HG03442 (cell line): ENCODE data around the gene KRT36.

Source experiments
- ATAC-seq: cut with Tn5 transposase; IDR thresholded peaks from one replicate; pipeline ENCODE4 v1.9.1; 2021; ENCODE audit warnings: mild to moderate bottlenecking, moderate library complexity; ENCODE audit not compliant: unreplicated experiment

KRT36 gene

DNA sequence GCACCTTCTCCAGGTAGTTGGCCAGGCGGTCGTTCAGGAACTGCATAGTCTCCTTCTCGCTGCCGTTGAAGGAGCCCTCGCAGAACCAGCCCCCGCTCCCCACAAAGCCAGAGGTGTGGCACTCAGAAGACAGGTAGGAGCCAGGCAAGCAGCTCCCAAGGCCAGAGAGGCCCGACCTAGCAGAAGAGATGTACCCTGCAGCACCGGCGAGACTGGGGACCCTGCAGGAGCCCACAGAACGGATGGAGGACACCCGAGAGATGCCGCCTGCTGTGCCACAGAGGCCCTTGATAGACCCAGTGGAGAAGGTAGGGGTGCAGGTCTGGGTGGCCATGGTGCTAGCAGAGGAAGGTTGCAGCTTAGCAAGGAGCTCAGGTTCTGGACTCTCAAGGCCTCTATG, at the start of gene KRT36:
KRT36 (minus strand) TSS at position 380 of the 400 bp plus-strand sequence; CDS start at position 334, 46 bp downstream.
- no peak for ATAC-seq

DNA sequence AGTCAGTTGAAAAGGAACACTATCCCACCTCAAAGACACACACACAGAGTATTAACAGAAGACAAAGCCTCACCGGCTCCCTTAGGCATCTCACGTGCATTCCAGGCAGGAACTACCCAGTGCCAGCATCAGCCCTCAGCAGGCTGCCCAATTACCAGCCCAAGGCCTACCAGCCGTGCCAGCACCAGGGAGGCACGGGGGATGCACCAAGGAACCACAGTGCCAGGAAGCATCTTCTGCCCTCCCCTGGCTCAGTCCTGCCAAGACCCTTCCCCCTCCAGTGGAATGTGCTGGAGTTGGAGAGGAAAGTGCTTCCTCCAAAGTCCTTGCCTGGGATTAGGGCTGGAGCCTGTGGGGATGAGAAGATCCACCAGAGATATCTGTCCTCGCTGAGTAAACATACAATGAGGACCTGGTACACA, 49.4 kb upstream of the KRT36 start:
- ATAC-seq: no peak

DNA sequence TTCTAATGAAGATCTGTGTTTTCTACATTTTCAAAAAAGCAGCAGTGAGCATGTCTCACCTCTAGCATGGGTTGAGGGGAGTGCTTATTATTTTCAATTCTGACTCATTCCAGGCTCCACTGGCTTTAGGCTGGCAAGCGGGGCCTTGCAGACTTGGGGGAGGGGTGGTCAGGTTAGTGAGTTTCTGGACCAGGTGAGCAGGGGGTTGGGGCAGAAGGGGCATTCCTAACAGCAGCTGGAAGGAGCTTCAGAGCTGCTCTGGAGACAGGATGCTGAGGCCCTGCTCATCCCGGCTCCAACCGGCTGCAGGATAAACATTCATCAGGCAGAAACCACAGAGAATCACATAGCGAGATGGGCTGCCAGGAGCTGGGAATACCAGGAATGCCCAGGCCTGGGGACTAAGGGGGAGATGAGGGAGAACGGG, 48.9 kb upstream of the KRT36 start:
- ATAC-seq: no peak

GRCh38 chr17:41537990-41538389, 48.3 kb upstream of the KRT36 start:
- ATAC-seq: no peak

DNA sequence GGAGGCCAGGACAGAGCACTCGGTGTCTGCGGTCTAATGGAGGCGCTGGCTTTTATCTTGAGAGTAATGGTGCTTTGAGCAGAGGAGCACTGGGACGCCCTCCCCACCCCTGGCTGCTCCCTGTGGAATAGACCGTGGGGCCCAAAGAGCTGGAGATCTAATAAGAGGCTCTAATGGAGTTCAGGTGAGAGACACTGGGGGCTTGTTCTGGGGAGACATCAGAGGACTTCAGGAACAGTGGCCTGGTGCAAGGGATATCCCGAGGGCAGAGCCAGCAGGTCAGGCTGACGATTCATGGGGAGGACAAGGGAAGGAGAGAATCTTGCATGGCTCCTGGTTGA, 47.9 kb upstream of the KRT36 start:
- ATAC-seq: no peak

DNA sequence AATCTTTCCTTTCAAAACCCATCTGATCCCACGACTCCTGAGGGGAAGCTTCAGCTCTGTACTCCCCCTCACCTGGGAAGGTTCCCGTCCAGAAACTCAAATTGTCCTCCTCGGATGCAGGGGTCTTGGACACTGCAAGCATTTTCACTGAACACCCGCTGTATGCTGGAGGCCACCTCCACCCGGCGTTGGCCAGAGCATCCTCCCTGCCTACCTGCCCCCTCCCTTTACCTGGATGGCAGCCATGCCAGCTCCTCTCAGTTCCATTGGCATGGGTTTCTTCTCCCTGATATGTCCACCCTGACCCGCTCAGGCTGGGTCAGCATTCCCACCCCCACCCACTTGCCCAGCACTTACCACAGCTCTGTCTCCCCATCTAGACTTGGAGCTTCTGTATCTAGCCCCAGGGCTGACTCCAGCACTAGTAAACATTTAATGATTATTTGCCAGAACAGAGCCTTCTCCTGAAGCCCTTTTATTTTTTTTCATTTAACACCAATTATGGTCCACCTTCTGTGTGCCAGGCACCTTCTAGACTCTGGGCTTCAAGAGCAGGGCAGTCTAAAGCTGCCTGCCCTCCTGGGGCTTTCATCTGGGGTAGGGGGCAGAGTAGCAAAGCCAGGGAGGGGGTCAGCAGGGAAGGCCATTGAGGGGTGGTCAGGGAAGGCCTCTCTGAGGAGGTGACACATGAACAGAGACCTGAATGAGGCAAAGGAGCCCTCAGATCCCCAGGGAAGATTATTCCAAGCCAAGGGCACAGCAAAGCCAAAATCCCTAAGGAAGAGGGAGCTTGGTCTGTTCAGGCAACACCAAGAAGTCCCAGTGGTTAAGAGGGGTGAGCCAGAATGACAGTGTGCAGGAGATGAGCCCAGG, 47.3 kb upstream of the KRT36 start:
- no peak for ATAC-seq

GRCh38 chr17:41535764-41536481, 46.2 kb upstream of the KRT36 start:
- no peak for ATAC-seq

GRCh38 chr17:41534899-41535546, 45.3 kb upstream of the KRT36 start:
- ATAC-seq: no peak

- no peak for ATAC-seq
Measured at GRCh38 chr17:41533613-41534012, 43.9 kb upstream of the KRT36 start.

- ATAC-seq: no peak
Measured at GRCh38 chr17:41532947-41533570, 43.3 kb upstream of the KRT36 start.

DNA sequence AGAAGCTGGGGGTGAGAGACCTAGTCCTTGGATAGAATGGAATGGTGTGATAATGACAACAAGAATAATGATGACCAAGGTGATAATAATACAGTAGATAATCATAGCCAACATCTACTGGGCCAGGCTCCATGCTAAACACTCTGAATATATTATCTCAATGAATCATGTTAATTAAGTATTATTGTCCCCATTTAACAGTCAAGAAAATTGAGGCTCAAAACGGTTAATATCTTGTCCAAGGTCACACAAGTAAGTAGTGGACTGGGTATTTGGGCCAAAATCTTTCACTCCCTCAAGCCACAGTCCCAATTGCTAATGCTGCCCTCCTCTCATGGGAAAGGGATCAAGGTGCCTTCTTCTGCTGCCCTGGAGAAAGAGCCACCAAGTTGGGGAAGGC, 42.3 kb upstream of the KRT36 start:
- no peak for ATAC-seq

DNA sequence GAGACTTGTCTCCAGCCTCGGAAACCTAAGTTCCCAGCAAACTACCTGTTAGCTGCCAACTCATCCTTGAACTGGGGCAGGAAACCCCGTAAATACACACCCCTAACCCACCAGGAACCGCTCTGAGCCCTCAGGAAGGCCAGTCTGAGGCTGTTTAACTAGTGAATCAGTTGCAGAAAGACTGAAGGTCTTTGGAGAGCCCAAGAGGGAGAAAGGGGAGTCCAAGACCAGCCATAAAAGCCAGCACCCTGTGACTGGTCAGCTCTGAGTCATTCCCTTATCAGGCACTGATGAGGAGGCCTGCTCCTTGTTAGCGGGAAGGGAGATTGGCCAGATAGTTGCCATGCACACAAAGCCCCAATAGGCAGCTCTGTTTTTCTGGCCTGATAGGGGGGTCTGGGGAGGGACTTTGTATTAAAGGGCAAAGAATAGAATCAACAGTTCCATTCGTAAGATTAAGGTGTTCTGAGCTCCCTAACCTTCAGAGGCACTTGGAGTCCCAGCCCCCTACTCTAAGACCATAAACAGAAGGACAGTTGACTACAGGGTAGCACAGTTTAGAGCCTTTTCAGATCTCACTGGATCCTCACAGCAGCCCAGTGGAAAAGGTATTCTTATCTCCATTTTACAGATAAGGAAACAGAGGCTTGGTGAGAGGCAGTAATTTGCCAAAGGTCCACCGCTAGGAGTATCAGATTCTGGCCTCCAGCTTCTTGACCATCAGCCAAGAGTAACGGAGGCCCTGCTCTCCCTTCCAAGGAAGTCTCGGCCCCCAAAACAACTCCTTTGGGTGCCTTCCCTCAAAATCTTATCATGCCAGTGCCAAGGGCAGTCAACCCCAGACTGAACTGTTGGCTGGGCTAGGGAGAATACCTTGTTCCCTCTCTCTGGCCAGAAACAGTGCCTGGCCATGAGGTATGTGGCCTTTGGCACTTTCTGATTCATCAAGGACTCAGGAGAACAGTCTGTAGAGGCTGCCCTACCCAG, 40.6 kb upstream of the KRT36 start:
- no peak for ATAC-seq

- ATAC-seq: no peak
Measured at GRCh38 chr17:41529491-41529915, 39.8 kb upstream of the KRT36 start.

- ATAC-seq: no peak
Measured at GRCh38 chr17:41528959-41529353, 39.2 kb upstream of the KRT36 start.

GRCh38 chr17:41527063-41528023, 37.6 kb upstream of the KRT36 start:
- ATAC-seq: no peak

- no peak for ATAC-seq
Measured at GRCh38 chr17:41524261-41524660, 34.6 kb upstream of the KRT36 start.

DNA sequence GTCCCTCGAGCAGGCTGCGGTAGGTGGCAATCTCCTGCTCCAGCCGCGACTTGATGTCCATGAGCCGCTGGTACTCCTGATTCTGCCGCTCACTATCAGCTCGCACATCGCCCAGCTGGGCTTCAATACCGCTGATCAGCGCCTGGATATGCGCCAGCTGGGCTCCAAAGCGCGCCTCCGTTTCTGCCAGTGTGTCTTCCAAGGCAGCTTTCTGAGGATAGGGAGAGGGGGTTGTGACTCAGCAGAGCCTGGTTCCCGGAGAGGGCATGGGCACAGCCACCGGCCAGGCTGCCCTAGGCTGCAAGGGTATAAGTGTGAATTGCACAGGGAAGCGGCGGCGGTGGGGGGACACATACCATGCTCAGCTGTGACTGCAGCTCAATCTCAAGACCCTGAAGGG, 34.1 kb upstream of the KRT36 start:
- no peak for ATAC-seq

- no peak for ATAC-seq
Measured at GRCh38 chr17:41523225-41523593, 33.5 kb upstream of the KRT36 start.
